ENCODE measurements around the gene OOSP2.

GRCh38 chr11:60084631-60085273 lies 44.5 kb downstream of the OOSP2 start:
- no peak for TF ChIP-seq EZH2 (IDR thresholded peaks at IDR 0.05; ENCODE audit: borderline replicate concordance, low read depth, low read length, poor library complexity, severe bottlenecking)
- no peak for TF ChIP-seq CTCF (conservative IDR thresholded peaks at IDR 0.05; ENCODE audit: low read depth, low read length)
